GM12892 (cell line): Measurements from ENCODE around the gene NXPH4.

Experiments
- DNase-seq: peaks from one replicate; pipeline ENCODE4 v3.0.0; 2011; ENCODE audit not compliant: insufficient read length
- FAIRE-seq: peaks from 2 replicates; lab custom pipeline; 2011; peaks lifted over from hg19 to GRCh38; lab: Jason Lieb, UNC
- POLR2A ChIP-seq: IDR thresholded peaks from 2 replicates; pipeline ENCODE4 v1.6.1; 2011; ENCODE audit warnings: low read depth, low read length, control low read depth
- POLR2AphosphoS5 ChIP-seq: IDR thresholded peaks from 2 replicates; pipeline ENCODE4 v1.6.1; 2011; ENCODE audit warnings: low read depth, low read length, control low read depth
- TAF1 ChIP-seq: IDR thresholded peaks from 2 replicates; pipeline ENCODE4 v1.6.1; 2011; ENCODE audit warnings: low read depth, mild to moderate bottlenecking, control low read depth, low read length, borderline replicate concordance

Gene NXPH4

GRCh38 chr12:57230381-57231155, 14.0 kb downstream of the NXPH4 start:
- FAIRE-seq (no peak), DNase-seq (no peak)
- peak; percentile 7; the same call in 1 of the 2 replicates for TF ChIP-seq POLR2A
- no peak for TF ChIP-seq TAF1

GRCh38 chr12:57231276-57232021, 14.9 kb downstream of the NXPH4 start:
- FAIRE-seq (no peak), DNase-seq (no peak)
- no peak for TF ChIP-seq POLR2A
- no peak for TF ChIP-seq TAF1
- no peak for TF ChIP-seq POLR2AphosphoS5

GRCh38 chr12:57232156-57232756, 15.7 kb downstream of the NXPH4 start:
- no peak for DNase-seq
- no peak for FAIRE-seq
- TF ChIP-seq POLR2A: no peak
- no peak for TF ChIP-seq POLR2AphosphoS5
- no peak for TF ChIP-seq TAF1

GRCh38 chr12:57233357-57234232, 17.0 kb downstream of the NXPH4 start:
- TF ChIP-seq POLR2A (no peak; the same call in 1 of the 2 replicates), TAF1 (no peak), POLR2AphosphoS5 (no peak)
- no peak for DNase-seq
- FAIRE-seq: no peak

GRCh38 chr12:57234233-57234570, 17.6 kb downstream of the NXPH4 start:
- no peak for TF ChIP-seq TAF1
- TF ChIP-seq POLR2AphosphoS5: no peak
- TF ChIP-seq POLR2A: no peak
- no peak for DNase-seq
- FAIRE-seq: no peak

- no peak for DNase-seq
- no peak for FAIRE-seq
These were observed 18.0 kb downstream of the NXPH4 start for GRCh38 chr12:57234571-57235016.

GRCh38 chr12:57235017-57235727, 18.6 kb downstream of the NXPH4 start:
- DNase-seq: no peak
- no peak for FAIRE-seq
- TF ChIP-seq POLR2AphosphoS5: peak; percentile 56; the same call in 1 of the 2 replicates
- TF ChIP-seq TAF1: no peak
- no peak for TF ChIP-seq POLR2A

More at GRCh38 chr12:57234571-57235016, 18.0 kb downstream of the NXPH4 start:
- TF ChIP-seq POLR2A: no peak
- TF ChIP-seq TAF1: no peak
- no peak for TF ChIP-seq POLR2AphosphoS5

- DNase-seq: no peak
- TF ChIP-seq POLR2A (no peak), POLR2AphosphoS5 (no peak), TAF1 (no peak)
- no peak for FAIRE-seq
These were observed 19.1 kb downstream of the NXPH4 start for GRCh38 chr12:57235728-57236131.

- DNase-seq (no peak), FAIRE-seq (no peak)
- TF ChIP-seq POLR2AphosphoS5 (0 out of 2 replicates have a peak, but pooled peaks have one; percentile 29), TAF1 (no peak), POLR2A (peak; percentile 27; the same call in 1 of the 2 replicates)
These were observed 19.8 kb downstream of the NXPH4 start for GRCh38 chr12:57236201-57236924.
